H9 (cell line): ENCODE measurements around the gene GDPD2. TPM values are rescaled to one million over a fixed set of nuclear protein-coding genes. Genes with fewer than 3 reads are reported as not detected.

Experiments
- DNase-seq: peaks from one replicate; pipeline ENCODE4 v3.0.0-alpha.2; 2017
- H2AFZ ChIP-seq: one replicate; pipeline ENCODE4 v1.6.1; 2013; ENCODE audit warnings: mild to moderate bottlenecking, low read length, control low read depth, moderate library complexity
- H2AK5ac ChIP-seq: 2 replicates; pipeline ENCODE4 v1.6.1; 2013; ENCODE audit warnings: low read length, control low read depth, mixed read lengths; ENCODE audit not compliant: insufficient read length
- H2BK120ac ChIP-seq: one replicate; pipeline ENCODE4 v1.6.1; 2013; ENCODE audit warnings: low read depth, mild to moderate bottlenecking, low read length, control low read depth, inconsistent platforms; ENCODE audit not compliant: poor library complexity, severe bottlenecking
- H2BK12ac ChIP-seq: 2 replicates; pipeline ENCODE4 v1.6.1; 2013; ENCODE audit warnings: low read length, control low read depth, mixed read lengths, low read depth; ENCODE audit not compliant: insufficient read length
- H2BK15ac ChIP-seq: 2 replicates; pipeline ENCODE4 v1.6.1; 2013; ENCODE audit warnings: low read depth, low read length, control low read depth
- H2BK20ac ChIP-seq: one replicate; pipeline ENCODE4 v1.6.1; 2013; ENCODE audit warnings: low read depth, mild to moderate bottlenecking, low read length, control low read depth, inconsistent platforms; ENCODE audit not compliant: poor library complexity, severe bottlenecking
- H2BK5ac ChIP-seq: 2 replicates; pipeline ENCODE4 v1.6.1; 2013; ENCODE audit warnings: low read length, control low read depth, mixed read lengths; ENCODE audit not compliant: insufficient read length
- H3K14ac ChIP-seq: 2 replicates; pipeline ENCODE4 v1.6.1; 2013; ENCODE audit warnings: low read length, control low read depth; ENCODE audit not compliant: insufficient read depth
- H3K18ac ChIP-seq: 2 replicates; pipeline ENCODE4 v1.6.1; 2013; ENCODE audit warnings: low read depth, mild to moderate bottlenecking, mixed read lengths, low read length, control low read depth; ENCODE audit not compliant: insufficient read length
- H3K23ac ChIP-seq: 2 replicates; pipeline ENCODE4 v1.6.1; 2013; ENCODE audit warnings: low read length, control low read depth, mixed read lengths, low read depth; ENCODE audit not compliant: insufficient read length
- H3K23me2 ChIP-seq: 2 replicates; pipeline ENCODE4 v1.6.1; 2013; ENCODE audit warnings: low read depth, mild to moderate bottlenecking, mixed read lengths, low read length, control low read depth; ENCODE audit not compliant: insufficient read length, poor library complexity, severe bottlenecking
- H3K27ac ChIP-seq: 2 replicates; pipeline ENCODE4 v1.5.1; 2013; ENCODE audit warnings: low read length, control low read depth, mixed read lengths, low read depth; ENCODE audit not compliant: insufficient read length
- H3K27me3 ChIP-seq: 2 replicates; pipeline ENCODE4 v1.6.1; 2013; ENCODE audit warnings: low read length, control low read depth, inconsistent platforms; ENCODE audit not compliant: insufficient read depth
- H3K4ac ChIP-seq: 2 replicates; pipeline ENCODE4 v1.6.1; 2013; ENCODE audit warnings: low read depth, mild to moderate bottlenecking, control low read depth, inconsistent platforms, low read length, moderate library complexity
- H3K4me1 ChIP-seq: 2 replicates; pipeline ENCODE4 v1.6.1; 2013; ENCODE audit warnings: low read length, control low read depth, inconsistent platforms; ENCODE audit not compliant: insufficient read depth
- H3K4me2 ChIP-seq: 2 replicates; pipeline ENCODE4 v1.6.1; 2013; ENCODE audit warnings: low read length, control low read depth, mixed read lengths; ENCODE audit not compliant: insufficient read length, insufficient read depth
- H3K56ac ChIP-seq: 2 replicates; pipeline ENCODE4 v1.6.1; 2013; ENCODE audit warnings: low read depth, mild to moderate bottlenecking, mixed read lengths, low read length, control low read depth; ENCODE audit not compliant: insufficient read length
- H3K79me1 ChIP-seq: 2 replicates; pipeline ENCODE4 v1.6.1; 2013; ENCODE audit warnings: low read depth, mild to moderate bottlenecking, moderate library complexity, low read length, control low read depth, inconsistent platforms; ENCODE audit not compliant: insufficient read depth, poor library complexity, severe bottlenecking
- H3K79me2 ChIP-seq: 2 replicates; pipeline ENCODE4 v1.6.1; 2013; ENCODE audit warnings: low read length, control low read depth, inconsistent platforms; ENCODE audit not compliant: insufficient read depth
- H3K9ac ChIP-seq: 2 replicates; pipeline ENCODE4 v1.6.1; 2013; ENCODE audit warnings: low read length, control low read depth, mixed read lengths; ENCODE audit not compliant: insufficient read length; ENCODE audit errors: extremely low read depth
- H3K9me3 ChIP-seq: one replicate; pipeline ENCODE4 v1.6.1; 2013; ENCODE audit warnings: low read depth, low read length, inconsistent platforms; ENCODE audit not compliant: control insufficient read depth
- H3T11ph ChIP-seq: one replicate; pipeline ENCODE4 v1.6.1; 2013; ENCODE audit warnings: mild to moderate bottlenecking, low read length, control low read depth, inconsistent platforms
- H4K20me1 ChIP-seq: one replicate; pipeline ENCODE4 v1.6.1; 2013; ENCODE audit not compliant: control insufficient read depth, insufficient read length, insufficient read depth
- H4K5ac ChIP-seq: 2 replicates; pipeline ENCODE4 v1.6.1; 2013; ENCODE audit warnings: low read depth, mild to moderate bottlenecking, mixed read lengths, low read length, control low read depth; ENCODE audit not compliant: insufficient read length
- H4K8ac ChIP-seq: replicated peaks from 2 replicates; pipeline ENCODE4 v1.6.1; 2013; ENCODE audit warnings: low read length, control low read depth, mixed read lengths, low read depth; ENCODE audit not compliant: insufficient read length
- H4K91ac ChIP-seq: 2 replicates; pipeline ENCODE4 v1.6.1; 2013; ENCODE audit warnings: low read depth, mild to moderate bottlenecking, moderate library complexity, mixed read lengths, low read length, control low read depth; ENCODE audit not compliant: insufficient read length
- H3K27ac Mint-ChIP-seq, 3 experiments: 2 replicates in 2 of 3; 3 replicates in 1 of 3; pipeline ENCODE4 v1.8.0; 2020 to 2021; ENCODE audit warnings: mixed read lengths in 3 of 3, mild to moderate bottlenecking in 1 of 3, moderate library complexity in 1 of 3
- H3K27me3 Mint-ChIP-seq: 2 replicates; pipeline ENCODE4 v1.8.0; 2021; ENCODE audit warnings: low read depth, mild to moderate bottlenecking, moderate library complexity, mixed read lengths
- H3K36me3 Mint-ChIP-seq, 3 experiments: 2 replicates in 2 of 3; 3 replicates in 1 of 3; pipeline ENCODE4 v1.8.0; 2020 to 2021; ENCODE audit warnings: low read depth in 3 of 3, mixed read lengths in 3 of 3; ENCODE audit not compliant: insufficient read depth in 1 of 3
- H3K4me1 Mint-ChIP-seq, 2 experiments: 2 replicates each; pipeline ENCODE4 v1.8.0; 2020; ENCODE audit warnings: mixed read lengths in 2 of 2
- H3K4me3 Mint-ChIP-seq, 2 experiments: 2 replicates in 1 of 2; 3 replicates in 1 of 2; pipeline ENCODE4 v1.8.0; 2020 to 2021; ENCODE audit warnings: mild to moderate bottlenecking in 2 of 2, mixed read lengths in 2 of 2, moderate library complexity in 1 of 2
- H3K9me3 Mint-ChIP-seq, 2 experiments: 2 replicates in 1 of 2; 3 replicates in 1 of 2; pipeline ENCODE4 v1.8.0; 2020; ENCODE audit warnings: mild to moderate bottlenecking in 2 of 2, mixed read lengths in 2 of 2, moderate library complexity in 1 of 2
- WGBS: extraction: QIAGEN DNeasy Blood & Tissue Kit; methylation state at CpG from one replicate; pipeline ENCODE4 v1.1.7; 2013; ENCODE audit warnings: missing lambda C conversion rate, low lambda C conversion rate, mixed read lengths; ENCODE audit not compliant: insufficient read length; ENCODE audit errors: extremely low coverage; 5-methylcytosine and 5-hydroxymethylcytosine counted together
- total RNA-seq: library from RNA; stranded (reverse); gene quantifications from 2 replicates; pipeline ENCODE4 v1.2.1, GENCODE V29; 2021
- TF ChIP-seq, protein P1 (sequence below): fragments of 200-600 bp; sonication (generic); conservative IDR thresholded peaks from 3 replicates; pipeline ENCODE4 v1.8.0; 2021; ENCODE audit warnings: antibody characterized with exemption, mild to moderate bottlenecking

GDPD2 gene
- total RNA-seq, 1 experiment from 2014 or later = 13.9 TPM

DNA sequence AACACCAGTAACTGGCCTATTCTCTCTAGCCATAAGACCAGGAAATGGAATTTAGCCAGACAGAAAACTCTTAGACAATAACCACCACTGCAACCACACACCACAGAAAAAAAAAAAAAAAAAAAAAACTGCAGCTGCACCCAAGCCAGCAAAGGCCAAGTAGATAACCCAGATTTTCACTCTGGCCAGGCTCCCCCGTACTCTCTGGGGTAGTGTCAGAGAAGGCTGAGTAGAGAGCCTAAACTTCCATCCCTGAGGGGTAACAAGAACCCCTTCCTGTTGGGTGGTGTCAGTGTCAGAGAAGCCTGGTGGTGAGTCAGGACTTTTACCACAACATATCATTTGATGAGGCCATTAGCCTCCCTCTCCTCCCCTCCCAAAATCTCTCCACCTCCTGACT lies 15.9 kb downstream of the GDPD2 start:
- Histone ChIP-seq H2BK20ac (no peak overlapping the region), H2BK15ac (no peak overlapping the region), H3K9me3 (peaks cover 40% of the 10 kb centered on the region), H3K14ac (no peak overlapping the region), H3K23ac (no peak overlapping the region), H3K79me2 (no peaks in the 10 kb centered on the region), H3K9ac (no peak overlapping the region), H3K4me2 (no peak overlapping the region), H3K23me2 (peaks cover 8% of the 10 kb centered on the region), H2BK5ac (no peak overlapping the region), H3K27me3 (no peaks in the 10 kb centered on the region), H3K18ac (no peak overlapping the region), H4K8ac (no peak overlapping the region), H3K27ac (no peak overlapping the region), H3T11ph (no peak overlapping the region), H2AFZ (no peak overlapping the region), H3K4me1 (no peaks in the 10 kb centered on the region), H4K5ac (no peak overlapping the region), H2BK12ac (no peak overlapping the region), H3K79me1 (no peaks in the 10 kb centered on the region), H3K4ac (no peak overlapping the region), H2BK120ac (no peak overlapping the region), H4K91ac (no peak overlapping the region), H2AK5ac (no peak overlapping the region), H4K20me1 (no peaks in the 10 kb centered on the region), H3K56ac (no peak overlapping the region)
- Mint-ChIP-seq H3K4me3 (no peak overlapping the region), H3K36me3 (peaks cover 0 to 2% (median 0%) of the 10 kb centered on the region in 3 experiments; a peak in 1 of 7 replicates), H3K9me3 (peaks cover 77 to 80% of the 10 kb centered on the region in 2 experiments), H3K27ac (no peak overlapping the region), H3K4me1 (peaks cover 8 to 16% of the 10 kb centered on the region in 2 experiments), H3K27me3 (peaks cover 15% of the 10 kb centered on the region)
- no peak for DNase-seq
- no CpG with 5 or more reads among the region's 1 CpG for WGBS
- TF ChIP-seq, protein P1, sequence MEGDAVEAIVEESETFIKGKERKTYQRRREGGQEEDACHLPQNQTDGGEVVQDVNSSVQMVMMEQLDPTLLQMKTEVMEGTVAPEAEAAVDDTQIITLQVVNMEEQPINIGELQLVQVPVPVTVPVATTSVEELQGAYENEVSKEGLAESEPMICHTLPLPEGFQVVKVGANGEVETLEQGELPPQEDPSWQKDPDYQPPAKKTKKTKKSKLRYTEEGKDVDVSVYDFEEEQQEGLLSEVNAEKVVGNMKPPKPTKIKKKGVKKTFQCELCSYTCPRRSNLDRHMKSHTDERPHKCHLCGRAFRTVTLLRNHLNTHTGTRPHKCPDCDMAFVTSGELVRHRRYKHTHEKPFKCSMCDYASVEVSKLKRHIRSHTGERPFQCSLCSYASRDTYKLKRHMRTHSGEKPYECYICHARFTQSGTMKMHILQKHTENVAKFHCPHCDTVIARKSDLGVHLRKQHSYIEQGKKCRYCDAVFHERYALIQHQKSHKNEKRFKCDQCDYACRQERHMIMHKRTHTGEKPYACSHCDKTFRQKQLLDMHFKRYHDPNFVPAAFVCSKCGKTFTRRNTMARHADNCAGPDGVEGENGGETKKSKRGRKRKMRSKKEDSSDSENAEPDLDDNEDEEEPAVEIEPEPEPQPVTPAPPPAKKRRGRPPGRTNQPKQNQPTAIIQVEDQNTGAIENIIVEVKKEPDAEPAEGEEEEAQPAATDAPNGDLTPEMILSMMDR = no peak
